ENCODE data around the gene AGRN.
"Not testable (repeated sequence)": the region's sequence is repeated elsewhere in the genome, so short reads cannot be mapped to it uniquely, and the experiment has no call there.

AGRN gene

GRCh38 chr1:1020000-1020404 lies at the start of gene AGRN:
TSS of gene AGRN (plus strand) at chr1:1020120. CDS start at chr1:1020173, 53 bp downstream.
- in situ Hi-C loops (cut with MboI; ENCODE audit: low sequenced_read_pairs) = no loop called here

- in situ Hi-C loops (cut with MboI; ENCODE audit: low sequenced_read_pairs) = no loop called here
Measured at GRCh38 chr1:970242-970972, 49.5 kb upstream of the AGRN start.

GRCh38 chr1:970973-971730 lies 48.8 kb upstream of the AGRN start:
- in situ Hi-C loops (cut with MboI; ENCODE audit: low sequenced_read_pairs) = no loop called here

- in situ Hi-C loops (cut with MboI; ENCODE audit: low sequenced_read_pairs) = no loop called here
Measured at GRCh38 chr1:971751-972506, 48.0 kb upstream of the AGRN start.

- in situ Hi-C loops (cut with MboI; ENCODE audit: low sequenced_read_pairs) = no loop called here
Measured at GRCh38 chr1:972726-973458, 47.0 kb upstream of the AGRN start.

GRCh38 chr1:973459-974292 lies 46.2 kb upstream of the AGRN start:
- in situ Hi-C loops (cut with MboI; ENCODE audit: low sequenced_read_pairs) = no loop called here

- in situ Hi-C loops (cut with MboI; ENCODE audit: low sequenced_read_pairs) = no loop called here
Measured at GRCh38 chr1:974293-974640, 45.7 kb upstream of the AGRN start.

GRCh38 chr1:974687-975328 lies 45.1 kb upstream of the AGRN start:
- in situ Hi-C loops (cut with MboI; ENCODE audit: low sequenced_read_pairs) = no loop called here

GRCh38 chr1:975365-975764 lies 44.6 kb upstream of the AGRN start:
- in situ Hi-C loops (cut with MboI; ENCODE audit: low sequenced_read_pairs) = no loop called here

GRCh38 chr1:975896-976683 lies 43.8 kb upstream of the AGRN start:
- in situ Hi-C loops (cut with MboI; ENCODE audit: low sequenced_read_pairs) = no loop called here

GRCh38 chr1:976791-977190 lies 43.1 kb upstream of the AGRN start:
- in situ Hi-C loops (cut with MboI; ENCODE audit: low sequenced_read_pairs) = not testable (repeated sequence)

- in situ Hi-C loops (cut with MboI; ENCODE audit: low sequenced_read_pairs) = no loop called here
Measured at GRCh38 chr1:978069-978834, 41.7 kb upstream of the AGRN start.

GRCh38 chr1:978835-979743 lies 40.8 kb upstream of the AGRN start:
- in situ Hi-C loops (cut with MboI; ENCODE audit: low sequenced_read_pairs) = no loop called here

GRCh38 chr1:979744-980072 lies 40.2 kb upstream of the AGRN start:
- in situ Hi-C loops (cut with MboI; ENCODE audit: low sequenced_read_pairs) = no loop called here

- in situ Hi-C loops (cut with MboI; ENCODE audit: low sequenced_read_pairs) = no loop called here
Measured at GRCh38 chr1:980137-980571, 39.8 kb upstream of the AGRN start.

GRCh38 chr1:980602-981395 lies 39.1 kb upstream of the AGRN start:
- in situ Hi-C loops (cut with MboI; ENCODE audit: low sequenced_read_pairs) = no loop called here

All from hTERT RPE-1 (cell line).